ENCODE measurements around the gene EYA4. TPM values are rescaled to one million over a fixed set of nuclear protein-coding genes. Genes with fewer than 3 reads are reported as not detected.

The EYA4 gene
- total RNA-seq, 2 donors from 2014 or later: 0.11 to 0.26 TPM

DNA sequence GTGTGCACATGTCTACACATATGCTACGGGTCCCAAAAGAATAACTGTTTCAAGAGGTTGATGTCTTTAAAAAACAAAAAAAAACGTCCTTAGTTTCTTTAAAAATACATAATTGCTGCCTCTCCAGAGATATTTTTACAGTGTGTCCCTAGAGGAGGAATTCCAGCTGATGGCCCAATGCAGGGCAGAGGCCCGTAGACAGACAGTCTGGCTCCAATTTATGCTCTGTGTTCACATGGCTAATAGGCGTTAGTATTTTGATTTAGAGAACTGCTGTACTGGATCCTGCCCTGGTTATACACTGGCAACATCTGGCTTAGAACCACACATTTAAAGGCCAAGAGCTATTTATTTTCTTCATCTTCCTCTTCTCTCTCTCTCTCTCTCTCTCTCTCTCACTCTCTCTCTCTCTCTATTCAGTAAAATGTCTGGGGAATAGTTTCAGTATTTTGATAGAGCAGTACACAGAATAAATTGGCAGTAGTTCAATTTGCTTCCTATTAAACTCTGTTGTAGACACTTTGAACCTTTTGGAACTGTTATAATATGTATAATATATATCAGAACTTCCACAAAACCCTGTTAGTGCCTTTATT lies 260.6 kb downstream of the EYA4 start:
- TF ChIP-seq, protein P1, sequence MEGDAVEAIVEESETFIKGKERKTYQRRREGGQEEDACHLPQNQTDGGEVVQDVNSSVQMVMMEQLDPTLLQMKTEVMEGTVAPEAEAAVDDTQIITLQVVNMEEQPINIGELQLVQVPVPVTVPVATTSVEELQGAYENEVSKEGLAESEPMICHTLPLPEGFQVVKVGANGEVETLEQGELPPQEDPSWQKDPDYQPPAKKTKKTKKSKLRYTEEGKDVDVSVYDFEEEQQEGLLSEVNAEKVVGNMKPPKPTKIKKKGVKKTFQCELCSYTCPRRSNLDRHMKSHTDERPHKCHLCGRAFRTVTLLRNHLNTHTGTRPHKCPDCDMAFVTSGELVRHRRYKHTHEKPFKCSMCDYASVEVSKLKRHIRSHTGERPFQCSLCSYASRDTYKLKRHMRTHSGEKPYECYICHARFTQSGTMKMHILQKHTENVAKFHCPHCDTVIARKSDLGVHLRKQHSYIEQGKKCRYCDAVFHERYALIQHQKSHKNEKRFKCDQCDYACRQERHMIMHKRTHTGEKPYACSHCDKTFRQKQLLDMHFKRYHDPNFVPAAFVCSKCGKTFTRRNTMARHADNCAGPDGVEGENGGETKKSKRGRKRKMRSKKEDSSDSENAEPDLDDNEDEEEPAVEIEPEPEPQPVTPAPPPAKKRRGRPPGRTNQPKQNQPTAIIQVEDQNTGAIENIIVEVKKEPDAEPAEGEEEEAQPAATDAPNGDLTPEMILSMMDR (conservative IDR thresholded peaks at IDR 0.05): no peak
- Mint-ChIP-seq H3K9me3 (no peaks in the 10 kb centered on the region), H3K4me1 (peaks cover 11% of the 10 kb centered on the region), H3K27me3 (ENCODE audit: insufficient read depth) (no peaks in the 10 kb centered on the region), H3K27ac (no peak overlapping the region), H3K36me3 (ENCODE audit: low read depth) (no peaks in the 10 kb centered on the region), H3K4me3 (no peak overlapping the region)
- no peak for DNase-seq
- Histone ChIP-seq H3K9me3 (ENCODE audit: control insufficient read depth, low read length) (no peaks in the 10 kb centered on the region), H3K9ac (ENCODE audit: extremely low read depth, low read length, poor library complexity, severe bottlenecking) (no peak overlapping the region), H3K4me1 (ENCODE audit: control insufficient read depth, insufficient read depth, low read length) (no peaks in the 10 kb centered on the region), H3K27me3 (ENCODE audit: control insufficient read depth, insufficient read depth, low read length, poor library complexity, severe bottlenecking) (no peaks in the 10 kb centered on the region), H3K36me3 (ENCODE audit: control insufficient read depth, insufficient read depth, low read length) (no peaks in the 10 kb centered on the region), H3K27ac (ENCODE audit: low read depth, low read length) (no peak overlapping the region), H3K4me3 (ENCODE audit: low read length) (no peak overlapping the region)
- 70 to 85% methylated on average over 2 to 4 of the region's 4 CpGs for WGBS, 2 experiments (ENCODE audit: insufficient coverage in 1 of 2, insufficient read length in 1 of 2)

DNA sequence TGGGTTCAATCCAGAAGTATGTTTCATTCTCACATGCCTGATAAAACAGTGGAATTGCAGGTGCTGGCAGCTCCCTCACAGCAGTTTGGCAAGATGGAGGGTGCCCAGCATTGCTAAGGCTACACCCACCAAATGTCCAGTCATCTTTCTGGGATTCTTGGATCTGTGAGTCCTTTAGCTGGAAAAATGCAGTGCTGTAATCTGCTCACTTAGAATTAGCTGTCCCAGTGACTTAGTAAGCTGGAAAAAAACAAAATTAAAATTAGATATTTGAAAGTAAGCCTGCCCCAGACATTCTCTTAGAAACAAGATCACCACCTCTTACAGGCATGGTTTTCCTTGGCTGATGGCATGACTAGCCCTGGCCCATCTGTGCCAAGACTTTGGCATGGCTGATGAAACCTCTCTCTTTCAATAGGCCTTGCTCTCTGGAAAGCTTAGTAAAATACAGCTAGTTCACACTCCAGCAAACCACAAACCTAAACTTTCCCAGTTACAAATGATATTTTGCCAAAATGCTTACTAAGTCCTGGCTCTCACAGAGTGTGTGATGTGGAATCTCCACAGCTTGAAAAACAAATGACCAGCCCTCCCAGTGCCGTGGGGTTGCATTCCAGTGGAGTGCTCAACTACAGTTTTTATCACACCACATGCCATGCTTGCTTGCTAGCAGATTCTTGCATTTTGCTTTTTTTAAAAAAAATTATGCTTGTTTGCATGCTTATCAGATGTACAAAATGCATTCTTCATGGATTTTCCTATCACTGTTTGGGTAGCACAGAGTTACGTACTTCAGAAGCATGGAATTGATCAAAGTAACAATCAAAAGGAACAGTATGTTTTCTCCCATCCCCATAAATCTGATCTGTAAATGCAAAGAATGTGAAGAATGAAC lies 261.5 kb downstream of the EYA4 start:
- Histone ChIP-seq H3K9me3 (ENCODE audit: control insufficient read depth, low read length) (no peaks in the 10 kb centered on the region), H3K4me1 (ENCODE audit: control insufficient read depth, insufficient read depth, low read length) (no peaks in the 10 kb centered on the region), H3K4me3 (ENCODE audit: low read length) (no peak overlapping the region), H3K27ac (ENCODE audit: low read depth, low read length) (no peak overlapping the region), H3K36me3 (ENCODE audit: control insufficient read depth, insufficient read depth, low read length) (no peaks in the 10 kb centered on the region), H3K9ac (ENCODE audit: extremely low read depth, low read length, poor library complexity, severe bottlenecking) (no peak overlapping the region), H3K27me3 (ENCODE audit: control insufficient read depth, insufficient read depth, low read length, poor library complexity, severe bottlenecking) (no peaks in the 10 kb centered on the region)
- TF ChIP-seq, protein P1 (conservative IDR thresholded peaks at IDR 0.05): no peak
- Mint-ChIP-seq H3K9me3 (no peaks in the 10 kb centered on the region), H3K27me3 (ENCODE audit: insufficient read depth) (no peaks in the 10 kb centered on the region), H3K27ac (peak overlapping the region; percentile 59), H3K4me3 (no peak overlapping the region), H3K36me3 (ENCODE audit: low read depth) (no peaks in the 10 kb centered on the region), H3K4me1 (peaks cover 11% of the 10 kb centered on the region)
- no peak for DNase-seq
- 88% methylated on average over 2 of the region's 2 CpGs; no CpG with 5 or more reads in 1 of the 2 experiments for WGBS, 2 experiments (ENCODE audit: insufficient coverage in 1 of 2, insufficient read length in 1 of 2)

DNA sequence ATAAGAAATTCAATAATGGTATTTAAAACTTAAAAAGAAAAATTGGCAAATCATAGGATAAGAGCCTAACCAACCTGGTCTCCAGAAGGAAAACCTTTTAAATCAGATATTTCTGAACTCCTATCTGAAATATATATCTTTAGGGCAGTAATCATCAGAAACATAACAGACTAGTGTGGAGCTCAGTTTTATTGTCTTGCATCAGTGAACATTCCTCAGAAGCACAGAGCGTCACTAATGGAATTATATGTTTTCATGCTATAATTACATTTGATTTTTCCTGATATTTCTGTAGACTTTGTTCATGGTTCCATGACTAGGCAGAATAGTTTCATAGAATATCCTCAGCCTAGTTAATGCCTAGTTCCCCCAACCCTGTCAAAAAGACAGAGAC lies 262.2 kb downstream of the EYA4 start:
- H3K27me3 Mint-ChIP-seq (ENCODE audit: insufficient read depth): no peaks in the 10 kb centered on the region
- H3K27ac Mint-ChIP-seq: no peak overlapping the region
- no peak overlapping the region for H3K9ac ChIP-seq (ENCODE audit: extremely low read depth, low read length, poor library complexity, severe bottlenecking)
- no peaks in the 10 kb centered on the region for H3K9me3 Mint-ChIP-seq
- H3K36me3 ChIP-seq (ENCODE audit: control insufficient read depth, insufficient read depth, low read length): no peaks in the 10 kb centered on the region
- H3K27me3 ChIP-seq (ENCODE audit: control insufficient read depth, insufficient read depth, low read length, poor library complexity, severe bottlenecking): no peaks in the 10 kb centered on the region
- H3K9me3 ChIP-seq (ENCODE audit: control insufficient read depth, low read length): no peaks in the 10 kb centered on the region
- no peak overlapping the region for H3K27ac ChIP-seq (ENCODE audit: low read depth, low read length)
- TF ChIP-seq, protein P1 (conservative IDR thresholded peaks at IDR 0.05): no peak
- peaks cover 11% of the 10 kb centered on the region for H3K4me1 Mint-ChIP-seq
- H3K36me3 Mint-ChIP-seq (ENCODE audit: low read depth): no peaks in the 10 kb centered on the region
- no peak for DNase-seq
- 90% methylated on average over 1 of the region's 1 CpG; no CpG with 5 or more reads in 1 of the 2 experiments for WGBS, 2 experiments (ENCODE audit: insufficient coverage in 1 of 2, insufficient read length in 1 of 2)
- no peak overlapping the region for H3K4me3 ChIP-seq (ENCODE audit: low read length)
- no peak overlapping the region for H3K4me3 Mint-ChIP-seq
- H3K4me1 ChIP-seq (ENCODE audit: control insufficient read depth, insufficient read depth, low read length): no peaks in the 10 kb centered on the region

Data from endodermal cell (in vitro differentiated cells).